ENCODE data around the gene BARHL2.
A peak's percentile ranks its signal among the peaks of the same experiment; 100 is the strongest.

The BARHL2 gene

DNA sequence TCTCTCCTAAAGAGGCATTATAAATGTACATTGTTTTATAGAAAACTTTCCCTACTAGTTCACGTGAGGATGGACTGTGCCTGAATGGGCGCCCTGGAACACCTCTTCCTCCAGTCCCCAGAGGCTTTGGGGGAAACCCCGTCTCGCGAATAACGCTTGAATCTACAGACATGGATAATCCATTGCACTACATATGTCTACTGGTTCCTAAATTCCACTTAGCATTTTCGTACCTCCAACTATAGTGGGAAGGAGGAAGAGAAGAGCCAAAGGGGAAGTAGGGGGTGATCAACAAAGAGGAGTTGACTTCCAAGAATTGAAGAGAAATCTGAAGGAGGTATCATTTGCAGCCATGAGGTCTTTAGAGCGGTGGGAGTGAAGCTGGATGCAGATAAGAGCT lies 11.1 kb downstream of the BARHL2 start:
- H3K27ac ChIP-seq (ENCODE audit: low read length), result no peak overlapping the region
- no peaks in the 10 kb centered on the region for H3K27me3 ChIP-seq (ENCODE audit: low read depth, low read length)
- H3K4me3 ChIP-seq (ENCODE audit: low read length), result no peak overlapping the region
- H2AFZ ChIP-seq (ENCODE audit: low read depth, low read length), result no peak overlapping the region
- H4K20me1 ChIP-seq (ENCODE audit: insufficient read depth, low read length), result no peaks in the 10 kb centered on the region
- H3K79me2 ChIP-seq (ENCODE audit: low read length), result no peaks in the 10 kb centered on the region
- no peak overlapping the region for H3K9ac ChIP-seq (ENCODE audit: low read length)
- H3K4me2 ChIP-seq (ENCODE audit: low read length), result no peak overlapping the region
- no peaks in the 10 kb centered on the region for H3K36me3 ChIP-seq (replicated peaks; ENCODE audit: low read depth, low read length)
- no peaks in the 10 kb centered on the region for H3K4me1 ChIP-seq (ENCODE audit: low read length)
- TF ChIP-seq, protein P1, sequence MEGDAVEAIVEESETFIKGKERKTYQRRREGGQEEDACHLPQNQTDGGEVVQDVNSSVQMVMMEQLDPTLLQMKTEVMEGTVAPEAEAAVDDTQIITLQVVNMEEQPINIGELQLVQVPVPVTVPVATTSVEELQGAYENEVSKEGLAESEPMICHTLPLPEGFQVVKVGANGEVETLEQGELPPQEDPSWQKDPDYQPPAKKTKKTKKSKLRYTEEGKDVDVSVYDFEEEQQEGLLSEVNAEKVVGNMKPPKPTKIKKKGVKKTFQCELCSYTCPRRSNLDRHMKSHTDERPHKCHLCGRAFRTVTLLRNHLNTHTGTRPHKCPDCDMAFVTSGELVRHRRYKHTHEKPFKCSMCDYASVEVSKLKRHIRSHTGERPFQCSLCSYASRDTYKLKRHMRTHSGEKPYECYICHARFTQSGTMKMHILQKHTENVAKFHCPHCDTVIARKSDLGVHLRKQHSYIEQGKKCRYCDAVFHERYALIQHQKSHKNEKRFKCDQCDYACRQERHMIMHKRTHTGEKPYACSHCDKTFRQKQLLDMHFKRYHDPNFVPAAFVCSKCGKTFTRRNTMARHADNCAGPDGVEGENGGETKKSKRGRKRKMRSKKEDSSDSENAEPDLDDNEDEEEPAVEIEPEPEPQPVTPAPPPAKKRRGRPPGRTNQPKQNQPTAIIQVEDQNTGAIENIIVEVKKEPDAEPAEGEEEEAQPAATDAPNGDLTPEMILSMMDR (IDR thresholded peaks at IDR 0.05; ENCODE audit: low read depth, low read length), result no peak
- H3K9me3 ChIP-seq (ENCODE audit: insufficient read depth, low read length), result no peaks in the 10 kb centered on the region

DNA sequence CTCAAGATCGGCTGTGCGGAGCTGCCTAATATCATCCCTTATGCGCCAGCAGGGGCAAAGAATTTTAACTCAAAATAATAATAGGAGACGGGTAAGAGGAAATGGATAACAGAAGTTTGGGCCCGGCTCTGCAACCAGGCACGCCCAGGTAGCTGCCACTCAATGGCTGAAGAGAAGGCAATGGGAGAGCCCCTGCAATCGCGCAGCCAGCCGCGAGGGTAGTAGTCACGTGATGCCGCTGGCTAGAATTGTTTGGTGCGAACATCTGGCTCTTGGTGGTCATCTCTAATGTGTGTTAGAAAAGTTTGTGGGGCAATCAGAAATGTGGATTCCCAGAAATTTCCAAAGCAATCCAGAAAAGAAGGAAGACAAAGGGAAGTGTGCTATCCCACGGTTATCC lies 12.3 kb downstream of the BARHL2 start:
- H3K4me1 ChIP-seq (ENCODE audit: low read length), result no peaks in the 10 kb centered on the region
- no peak overlapping the region for H3K9ac ChIP-seq (ENCODE audit: low read length)
- H3K9me3 ChIP-seq (ENCODE audit: insufficient read depth, low read length), result no peaks in the 10 kb centered on the region
- TF ChIP-seq, protein P1 (IDR thresholded peaks at IDR 0.05; ENCODE audit: low read depth, low read length), result no peak
- no peak for TF ChIP-seq EZH2phosphoT487 (IDR thresholded peaks at IDR 0.05; ENCODE audit: low read depth)
- H3K27ac ChIP-seq (ENCODE audit: low read length), result no peak overlapping the region
- H3K4me2 ChIP-seq (ENCODE audit: low read length), result no peak overlapping the region
- H3K36me3 ChIP-seq (replicated peaks; ENCODE audit: low read depth, low read length), result no peaks in the 10 kb centered on the region
- no peaks in the 10 kb centered on the region for H3K79me2 ChIP-seq (ENCODE audit: low read length)
- no peaks in the 10 kb centered on the region for H4K20me1 ChIP-seq (ENCODE audit: insufficient read depth, low read length)
- H3K4me3 ChIP-seq (ENCODE audit: low read length), result no peak overlapping the region
- H2AFZ ChIP-seq (ENCODE audit: low read depth, low read length), result no peak overlapping the region
- no peaks in the 10 kb centered on the region for H3K27me3 ChIP-seq (ENCODE audit: low read depth, low read length)

DNA sequence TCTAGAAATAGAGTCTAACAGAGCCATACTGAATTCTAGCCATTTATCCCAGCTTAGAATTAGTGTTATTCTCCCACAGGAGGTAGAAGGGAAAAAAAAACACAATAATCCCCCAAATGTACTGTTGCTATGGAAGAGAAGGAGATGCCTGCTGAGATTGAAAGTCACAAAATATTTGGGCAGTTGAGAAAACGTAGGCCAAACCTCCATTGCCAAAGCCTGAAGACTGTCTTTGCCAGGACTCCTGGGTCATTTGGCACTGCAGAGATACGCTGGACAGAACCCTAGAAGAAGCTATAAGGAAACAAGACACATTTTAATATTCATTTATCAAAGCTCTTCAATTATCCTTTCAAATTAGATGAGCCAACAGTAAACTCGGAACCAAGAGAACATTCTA lies 22.3 kb downstream of the BARHL2 start:
- no peaks in the 10 kb centered on the region for H3K36me3 ChIP-seq (replicated peaks; ENCODE audit: low read depth, low read length)
- no peak overlapping the region for H3K4me3 ChIP-seq (ENCODE audit: low read length)
- no peak overlapping the region for H3K27ac ChIP-seq (ENCODE audit: low read length)
- TF ChIP-seq EZH2phosphoT487 (IDR thresholded peaks at IDR 0.05; ENCODE audit: low read depth), result no peak
- TF ChIP-seq, protein P1 (IDR thresholded peaks at IDR 0.05; ENCODE audit: low read depth, low read length), result no peak
- H2AFZ ChIP-seq (ENCODE audit: low read depth, low read length), result no peak overlapping the region
- H3K9me3 ChIP-seq (ENCODE audit: insufficient read depth, low read length), result no peaks in the 10 kb centered on the region
- no peak overlapping the region for H3K9ac ChIP-seq (ENCODE audit: low read length)
- no peaks in the 10 kb centered on the region for H3K79me2 ChIP-seq (ENCODE audit: low read length)
- no peak overlapping the region for H3K4me2 ChIP-seq (ENCODE audit: low read length)
- no peaks in the 10 kb centered on the region for H3K4me1 ChIP-seq (ENCODE audit: low read length)
- no peaks in the 10 kb centered on the region for H4K20me1 ChIP-seq (ENCODE audit: insufficient read depth, low read length)
- H3K27me3 ChIP-seq (ENCODE audit: low read depth, low read length), result no peaks in the 10 kb centered on the region

DNA sequence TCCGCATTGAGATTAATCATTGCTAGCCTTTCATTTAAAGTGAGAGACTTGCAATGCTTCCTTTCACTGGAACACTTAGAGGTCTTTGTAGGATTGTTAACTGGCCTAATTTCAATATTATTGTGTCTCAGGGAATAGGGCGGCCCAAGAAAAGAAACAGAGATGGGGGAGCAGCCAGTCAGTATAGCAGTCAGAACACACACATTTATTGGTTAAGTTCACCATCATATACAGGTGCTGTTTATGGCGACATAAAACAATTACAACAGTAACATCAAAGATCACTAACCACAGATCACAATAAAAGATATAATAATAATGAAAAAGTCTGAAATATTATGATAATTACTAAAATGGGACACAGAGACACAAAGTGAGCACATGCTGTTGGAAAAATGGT lies 29.4 kb downstream of the BARHL2 start:
- H4K20me1 ChIP-seq (ENCODE audit: insufficient read depth, low read length), result no peaks in the 10 kb centered on the region
- TF ChIP-seq EZH2phosphoT487 (IDR thresholded peaks at IDR 0.05; ENCODE audit: low read depth), result no peak
- TF ChIP-seq, protein P1 (IDR thresholded peaks at IDR 0.05; ENCODE audit: low read depth, low read length), result no peak
- H3K79me2 ChIP-seq (ENCODE audit: low read length), result no peaks in the 10 kb centered on the region
- H3K4me1 ChIP-seq (ENCODE audit: low read length), result peaks cover 6% of the 10 kb centered on the region; the same call in 1 of the 2 replicates
- H3K27ac ChIP-seq (ENCODE audit: low read length), result no peak overlapping the region
- no peaks in the 10 kb centered on the region for H3K36me3 ChIP-seq (replicated peaks; ENCODE audit: low read depth, low read length)
- no peaks in the 10 kb centered on the region for H3K27me3 ChIP-seq (ENCODE audit: low read depth, low read length)
- peak overlapping the region; percentile 66; the same call in 1 of the 2 replicates for H2AFZ ChIP-seq (ENCODE audit: low read depth, low read length)
- no peak overlapping the region for H3K9ac ChIP-seq (ENCODE audit: low read length)
- H3K4me2 ChIP-seq (ENCODE audit: low read length), result no peak overlapping the region
- no peak overlapping the region for H3K4me3 ChIP-seq (ENCODE audit: low read length)
- H3K9me3 ChIP-seq (ENCODE audit: insufficient read depth, low read length), result no peaks in the 10 kb centered on the region

All from OCI-LY3 (cell line).